SH-SY5Y (cell line): ENCODE results near the gene CENPX.

Experiments
- GATA2 ChIP-seq: IDR thresholded peaks from 2 replicates; pipeline ENCODE4 v1.6.1; 2011; ENCODE audit warnings: mild to moderate bottlenecking, low read depth, low read length
- GATA3 ChIP-seq: IDR thresholded peaks from 2 replicates; pipeline ENCODE4 v1.6.1; 2011; ENCODE audit warnings: low read depth, mild to moderate bottlenecking, low read length, moderate library complexity

Gene CENPX

DNA sequence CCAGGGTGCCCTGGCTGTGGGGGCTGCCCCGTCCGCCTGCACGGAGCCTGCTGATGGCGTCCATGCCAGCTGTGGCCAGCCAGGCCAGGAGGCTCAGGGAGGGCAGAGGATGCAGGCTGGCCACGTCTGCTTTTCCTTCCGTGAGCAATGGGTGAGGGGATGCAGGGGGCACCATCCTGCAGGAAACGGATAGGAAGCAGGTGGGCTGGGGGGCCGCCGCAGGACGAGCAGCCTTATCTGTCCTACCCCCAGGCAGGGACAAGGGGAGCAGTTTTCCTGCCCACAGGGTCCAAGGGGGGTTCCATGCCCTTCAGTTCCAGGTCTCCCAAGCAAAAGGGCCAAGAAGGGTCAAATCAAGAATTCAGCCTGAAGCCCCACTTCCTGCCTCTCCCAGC lies 36.2 kb upstream of the CENPX start:
- TF ChIP-seq GATA3, result no peak
- no peak for TF ChIP-seq GATA2

- TF ChIP-seq GATA3 (no peak), GATA2 (no peak)
Measured at GRCh38 chr17:82058230-82058854, 35.7 kb upstream of the CENPX start.

- TF ChIP-seq GATA3 (no peak), GATA2 (no peak)
Measured at GRCh38 chr17:82056729-82057621, 34.3 kb upstream of the CENPX start.

GRCh38 chr17:82055965-82056728 lies 33.5 kb upstream of the CENPX start:
- TF ChIP-seq GATA2, result no peak
- no peak for TF ChIP-seq GATA3

- TF ChIP-seq GATA3 (no peak), GATA2 (no peak)
Measured at GRCh38 chr17:82055023-82055964, 32.6 kb upstream of the CENPX start.

- TF ChIP-seq GATA3 (no peak), GATA2 (no peak)
Measured at GRCh38 chr17:82054351-82055022, 31.8 kb upstream of the CENPX start.

GRCh38 chr17:82053556-82054263 lies 31.0 kb upstream of the CENPX start:
- TF ChIP-seq GATA2, result no peak
- TF ChIP-seq GATA3, result no peak

DNA sequence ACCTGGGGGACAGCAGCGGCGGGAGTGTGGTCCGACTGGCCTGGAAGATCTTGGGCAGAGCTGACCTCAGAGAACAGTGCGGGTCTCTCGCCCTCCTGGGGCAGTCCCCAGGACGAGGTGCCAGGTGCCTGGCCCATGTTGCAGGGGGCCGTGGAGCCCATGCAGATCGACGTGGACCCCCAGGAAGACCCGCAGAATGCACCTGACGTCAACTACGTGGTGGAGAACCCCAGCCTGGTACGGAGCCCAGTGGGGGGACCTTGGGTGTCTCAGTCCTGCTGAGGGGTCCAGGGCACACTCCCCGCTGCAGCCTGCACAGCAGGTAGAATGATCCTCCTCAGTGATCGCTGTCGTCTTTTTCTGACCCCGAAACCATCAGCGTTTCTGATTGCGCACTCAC lies 30.5 kb upstream of the CENPX start:
- no peak for TF ChIP-seq GATA3
- no peak for TF ChIP-seq GATA2

GRCh38 chr17:82052638-82053059 lies 30.0 kb upstream of the CENPX start:
- TF ChIP-seq GATA3, result no peak
- no peak for TF ChIP-seq GATA2

DNA sequence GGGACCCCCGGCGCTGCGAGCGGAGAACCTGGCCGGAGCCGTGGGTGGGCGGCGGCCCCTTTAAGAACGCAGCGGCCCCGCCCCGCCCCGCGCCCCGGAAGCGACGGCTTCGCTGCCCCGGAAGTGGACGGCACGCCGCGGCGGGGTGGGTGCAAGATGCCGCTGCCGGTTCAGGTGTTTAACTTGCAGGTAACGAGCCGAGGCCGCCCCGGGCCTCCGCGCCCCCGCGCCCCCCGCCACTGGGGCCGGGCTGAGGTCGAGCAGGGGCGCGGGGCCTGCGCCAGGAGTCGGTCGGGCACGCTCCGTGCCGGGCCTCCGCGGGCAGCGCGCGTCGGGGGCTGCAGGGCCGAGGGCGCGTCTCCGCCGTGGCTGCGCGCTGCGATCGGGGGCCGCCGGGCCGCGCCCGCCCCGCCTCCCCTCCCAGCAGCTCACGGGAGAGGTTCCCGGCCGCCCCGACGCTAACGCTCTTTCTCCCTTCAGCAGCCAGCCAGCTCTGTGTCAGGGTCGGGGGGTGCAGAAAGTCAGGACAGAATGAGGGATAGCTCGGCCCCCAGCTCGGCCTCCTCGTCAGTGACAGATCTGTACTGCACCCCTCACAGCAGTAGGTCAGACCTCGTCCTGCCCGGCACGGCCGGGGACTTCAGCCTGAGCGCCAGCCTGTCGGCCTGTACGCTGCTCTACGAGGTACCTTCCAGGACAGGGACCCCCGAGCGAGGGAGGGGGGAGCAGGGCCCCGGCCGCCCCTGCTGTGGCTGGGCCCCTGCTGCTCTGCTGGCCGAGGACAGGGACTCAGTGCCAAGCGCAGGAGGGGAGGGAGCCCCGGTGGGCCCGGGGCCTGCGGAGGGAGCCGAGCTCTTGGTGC lies 29.3 kb upstream of the CENPX start, which contains the start of the genes GPS1 and RFNG:
Gene GPS1 (plus strand): TSS at position 123 of the 862 bp plus-strand sequence. CDS start 34 bp downstream, at position 157.
Gene RFNG (minus strand): TSS at position 36 of the 862 bp plus-strand sequence. CDS start 45 bp downstream, outside the sequence.
- TF ChIP-seq GATA3 (no peak), GATA2 (no peak)

GRCh38 chr17:82050761-82051641 lies 28.3 kb upstream of the CENPX start:
- TF ChIP-seq GATA2, result no peak
- TF ChIP-seq GATA3, result no peak
